Hematopoietic multipotent progenitor cell treated with erythropoietin and hydrocortisone succinate and interleukin-3 and kit ligand, for 4 days (in vitro differentiated cells): ENCODE measurements around the gene CCL24.
"Not testable (repeated sequence)": the region's sequence is repeated elsewhere in the genome, so short reads cannot be mapped to it uniquely, and the experiment has no call there.

Source experiments
- DNase-seq: peaks from one replicate; pipeline ENCODE4 v3.0.0-alpha.2; 2015

Gene CCL24, protein sequence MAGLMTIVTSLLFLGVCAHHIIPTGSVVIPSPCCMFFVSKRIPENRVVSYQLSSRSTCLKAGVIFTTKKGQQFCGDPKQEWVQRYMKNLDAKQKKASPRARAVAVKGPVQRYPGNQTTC

DNA sequence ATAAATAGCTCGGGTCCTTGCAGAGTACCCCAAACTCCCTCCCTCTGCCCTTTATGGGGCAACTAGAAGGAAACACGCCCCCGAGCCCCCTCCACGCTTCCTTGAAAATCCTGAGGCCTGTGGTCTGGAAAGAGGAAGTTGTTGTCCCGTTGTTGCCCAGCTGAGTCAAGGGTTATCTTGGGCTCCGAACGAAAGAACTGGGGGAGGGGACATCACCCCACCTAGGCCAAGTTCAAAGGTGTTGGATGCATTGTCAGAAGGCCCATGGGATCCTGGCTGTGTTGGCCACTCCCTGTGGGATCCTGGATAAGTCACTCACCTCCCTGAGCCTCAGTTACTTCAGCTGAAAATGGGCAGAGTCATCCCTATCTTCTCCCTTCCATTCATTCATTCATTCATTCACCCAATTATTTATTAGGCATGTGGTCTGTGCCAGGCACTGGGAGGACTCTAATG lies at the start of gene CCL24:
Gene CCL24 (minus strand): TSS at position 26 of the 456 bp plus-strand sequence. CDS start 91 bp downstream, outside the sequence.
- peak; percentile 58 for DNase-seq

DNA sequence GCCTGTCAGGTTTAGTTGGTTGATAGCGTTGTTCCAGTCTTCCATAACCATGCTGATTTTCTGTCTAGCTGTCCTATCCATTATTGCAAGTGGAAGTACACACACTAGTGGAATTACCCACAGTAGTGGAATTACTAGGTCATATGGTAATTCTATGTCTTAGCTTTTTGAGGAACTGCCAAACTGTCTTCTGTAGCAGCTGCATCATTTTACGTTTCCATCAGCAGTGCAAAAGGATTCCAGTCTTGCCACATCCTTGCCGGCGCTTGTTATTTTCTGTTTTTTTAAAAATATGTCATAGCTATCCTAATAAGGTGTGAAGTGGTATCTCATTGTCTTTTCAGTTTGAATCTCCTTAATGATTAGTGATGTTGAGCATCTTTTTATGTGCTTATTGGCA lies 48.0 kb upstream of the CCL24 start:
- DNase-seq, result peak; percentile 20

DNA sequence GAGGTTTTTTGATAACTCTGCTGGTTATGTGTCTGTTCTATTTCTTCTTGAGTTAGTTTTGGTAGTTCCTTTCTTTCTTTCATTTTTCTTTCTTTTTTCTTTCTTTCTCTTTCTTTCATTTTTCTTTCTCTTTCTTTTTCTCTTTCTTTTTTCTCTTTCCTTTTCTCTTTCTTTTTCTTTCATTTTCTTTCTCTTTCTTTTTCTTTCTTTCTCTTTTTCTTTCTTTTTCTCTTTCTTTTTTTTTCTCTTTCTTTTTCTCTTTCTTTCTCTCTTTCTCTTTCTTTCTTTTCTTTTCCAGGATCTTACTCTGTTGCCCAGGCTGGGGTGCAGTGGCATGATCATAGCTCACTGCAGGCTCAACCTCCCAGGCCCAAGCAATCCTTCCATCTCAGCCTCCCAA lies 44.8 kb upstream of the CCL24 start:
- no peak for DNase-seq

DNA sequence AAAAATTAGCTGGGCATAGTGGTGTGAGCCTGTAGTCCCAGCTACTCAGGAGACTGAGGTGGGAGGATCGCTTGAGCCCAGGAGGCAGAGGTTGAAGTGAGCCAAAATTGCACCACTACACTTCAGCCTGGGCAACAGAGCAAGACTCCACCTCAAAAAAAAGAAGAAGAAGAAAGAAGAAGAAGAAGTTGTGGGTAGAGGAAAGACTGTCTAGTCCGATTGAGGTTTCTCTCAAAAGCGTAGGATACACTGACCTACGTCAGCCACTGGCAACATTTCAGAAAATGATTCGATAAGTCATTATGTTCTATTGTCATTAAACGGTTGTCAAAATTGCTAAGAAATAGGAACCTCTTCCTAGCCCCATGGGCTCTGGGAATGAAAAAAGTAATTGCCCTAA lies 42.9 kb upstream of the CCL24 start:
- DNase-seq, result peak; percentile 76

DNA sequence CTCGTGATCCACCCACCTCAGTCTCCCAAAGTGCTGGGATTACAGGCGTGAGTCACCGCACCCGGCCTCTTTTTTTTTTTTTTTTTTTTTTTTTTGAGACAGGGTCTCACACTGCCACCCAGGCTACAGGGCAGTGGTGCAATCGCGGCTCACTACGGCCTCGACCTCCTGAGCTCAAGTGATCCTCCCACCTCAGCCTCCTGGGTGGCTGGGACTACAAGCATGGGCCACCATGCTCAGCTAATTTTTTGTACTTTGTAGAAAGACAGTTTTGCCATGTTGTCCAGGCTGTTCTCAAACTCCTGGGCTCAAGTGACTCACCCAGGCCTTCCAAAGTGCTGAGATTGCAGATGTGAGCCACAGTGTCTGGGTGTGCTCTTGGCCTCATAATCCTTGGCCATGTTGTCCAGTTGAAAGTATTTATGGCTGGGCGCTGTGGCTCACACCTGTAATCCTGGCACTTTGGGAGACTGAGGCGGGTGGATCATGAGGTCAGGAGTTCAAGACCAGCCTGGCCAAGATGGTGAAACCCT lies 41.3 kb upstream of the CCL24 start:
- DNase-seq, result not testable (repeated sequence)

DNA sequence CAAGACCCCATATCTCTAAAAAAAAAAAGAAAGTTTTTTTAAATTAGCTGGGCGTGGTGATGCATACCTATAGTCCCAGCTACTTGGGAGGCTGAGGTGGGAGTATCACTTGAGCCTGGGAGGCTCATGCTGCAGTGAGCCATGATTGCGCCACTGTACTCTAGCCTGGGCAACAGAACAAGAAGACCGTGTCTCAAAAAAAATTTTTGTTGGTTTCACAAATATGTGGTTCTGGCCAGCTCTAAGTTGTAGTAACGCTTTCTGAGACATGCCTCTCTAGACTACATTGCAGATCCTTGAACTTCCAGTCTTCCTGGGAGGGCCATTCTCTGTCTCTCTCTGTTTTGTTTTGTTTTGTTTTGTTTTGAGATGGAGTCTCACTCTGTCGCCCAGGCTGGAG lies 40.6 kb upstream of the CCL24 start:
- DNase-seq, result no peak

DNA sequence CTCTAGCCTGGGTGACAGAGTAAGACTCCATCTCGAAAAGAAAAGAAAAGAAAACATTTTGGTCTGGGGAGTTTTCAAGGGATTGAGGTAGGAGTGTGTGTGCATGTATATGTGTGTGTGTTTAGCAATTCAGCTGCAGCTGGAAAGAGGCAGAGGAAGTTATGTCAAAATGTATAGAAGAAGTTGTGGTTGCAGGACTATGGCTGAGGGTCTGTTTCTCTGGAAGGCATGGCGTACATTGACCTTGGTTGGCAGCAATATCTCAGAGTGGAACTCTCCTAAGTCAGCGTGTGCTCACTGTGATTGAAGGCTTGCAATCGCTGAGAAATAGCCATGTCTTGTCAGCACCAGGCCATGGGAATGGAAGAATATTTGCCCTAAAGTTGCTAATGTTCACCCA lies 36.6 kb upstream of the CCL24 start:
- DNase-seq, result peak; percentile 74

DNA sequence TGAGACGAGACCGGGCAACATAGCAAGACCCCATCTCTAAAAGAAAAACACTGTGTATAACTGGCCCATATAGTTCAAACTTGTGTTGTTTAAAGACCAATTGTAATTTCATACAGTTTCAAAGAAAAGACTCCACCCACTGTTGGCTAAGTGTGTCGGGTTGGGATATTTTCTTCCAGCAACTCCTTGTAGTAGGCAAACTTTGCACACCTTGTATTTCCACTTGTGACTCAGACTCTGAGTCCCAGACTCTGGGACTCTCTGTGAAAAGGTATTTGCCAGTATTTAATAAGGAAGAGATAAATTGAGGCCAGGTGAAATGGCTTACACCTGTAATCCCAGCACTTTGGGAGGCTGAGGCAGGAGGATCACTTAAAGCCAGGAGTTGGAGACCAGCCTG lies 36.0 kb upstream of the CCL24 start:
- no peak for DNase-seq

DNA sequence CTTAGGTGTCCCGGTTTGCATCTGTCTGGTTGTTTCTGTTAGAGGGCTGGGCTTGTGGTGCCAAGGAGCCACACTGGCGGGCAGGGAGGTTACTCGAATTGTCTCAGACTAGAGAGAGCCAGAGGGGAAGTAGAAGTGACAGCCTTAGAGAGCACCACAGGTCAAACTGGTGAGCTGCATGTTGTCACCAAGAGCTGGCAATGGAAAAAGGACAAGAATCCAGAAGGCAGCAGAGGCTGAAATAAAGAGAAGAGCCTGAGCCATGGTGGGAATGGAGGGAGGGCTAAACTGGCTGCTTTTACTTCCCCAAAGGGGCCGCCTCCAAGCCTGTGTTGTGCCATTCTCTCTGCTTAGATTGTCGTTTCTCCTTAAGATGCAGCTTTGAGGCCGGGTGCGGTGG lies 34.1 kb upstream of the CCL24 start:
- peak; percentile 32 for DNase-seq

DNA sequence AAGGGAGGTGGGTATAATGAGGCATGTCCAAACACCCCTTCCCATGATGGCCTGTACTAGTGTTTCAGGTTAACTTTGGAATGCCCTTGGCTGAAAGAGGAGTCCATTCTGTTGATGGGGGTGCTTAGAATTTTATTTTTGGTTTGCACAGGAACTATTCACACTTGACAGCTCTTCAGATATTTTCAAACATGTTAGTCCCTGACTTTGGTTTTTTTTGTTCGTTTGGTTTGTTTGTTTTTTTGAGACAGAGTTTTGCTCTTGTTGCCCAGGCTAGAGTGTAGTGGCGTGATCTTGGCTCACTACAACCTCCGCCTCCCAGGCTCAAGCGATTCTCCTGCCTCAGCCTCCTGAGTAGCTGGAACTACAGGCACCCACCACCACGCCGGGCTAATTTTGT lies 31.5 kb upstream of the CCL24 start:
- DNase-seq, result not testable (repeated sequence)

DNA sequence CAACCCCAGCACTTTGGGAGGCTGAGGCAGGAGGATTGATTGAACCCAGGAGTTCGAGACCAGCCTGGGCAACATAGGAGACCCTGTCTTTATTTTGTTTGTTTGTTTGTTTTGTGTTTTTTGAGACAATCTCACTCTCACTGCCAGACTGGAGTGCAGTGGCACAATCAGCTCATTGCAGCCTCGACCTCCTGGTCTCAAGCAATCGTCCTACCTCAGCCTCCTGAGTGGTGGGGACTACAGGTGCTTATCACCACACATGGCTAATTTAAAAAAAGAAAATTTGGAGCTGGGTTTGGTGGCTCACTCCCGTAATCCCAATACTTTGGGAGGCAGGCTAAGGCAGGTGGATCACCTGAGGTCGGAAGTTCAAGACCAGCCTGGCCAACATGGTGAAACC lies 30.6 kb upstream of the CCL24 start:
- DNase-seq, result no peak

DNA sequence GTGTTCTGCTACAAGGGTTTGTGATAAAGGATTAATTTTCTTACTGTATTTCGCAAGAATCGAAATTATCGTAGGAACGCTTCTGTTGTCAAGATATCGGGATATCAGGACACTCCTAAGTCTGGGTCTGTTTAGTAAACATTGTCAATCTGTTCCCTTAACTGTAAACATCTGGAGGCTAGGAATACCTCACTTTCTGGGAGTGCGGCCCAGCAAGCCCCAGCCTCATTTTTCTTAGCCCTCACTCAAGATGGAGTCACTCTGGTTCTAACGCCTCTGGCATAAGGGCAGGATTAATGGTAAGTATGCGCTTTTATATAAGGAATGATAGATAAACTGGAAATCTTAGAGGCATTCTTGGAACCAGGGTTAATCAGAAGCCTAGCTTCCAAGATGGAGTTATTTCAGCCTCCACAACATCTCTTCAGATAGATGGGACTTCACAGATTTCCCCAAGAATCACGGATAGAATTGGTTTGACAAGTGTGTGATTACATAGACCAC lies 30.1 kb upstream of the CCL24 start:
- no peak for DNase-seq

DNA sequence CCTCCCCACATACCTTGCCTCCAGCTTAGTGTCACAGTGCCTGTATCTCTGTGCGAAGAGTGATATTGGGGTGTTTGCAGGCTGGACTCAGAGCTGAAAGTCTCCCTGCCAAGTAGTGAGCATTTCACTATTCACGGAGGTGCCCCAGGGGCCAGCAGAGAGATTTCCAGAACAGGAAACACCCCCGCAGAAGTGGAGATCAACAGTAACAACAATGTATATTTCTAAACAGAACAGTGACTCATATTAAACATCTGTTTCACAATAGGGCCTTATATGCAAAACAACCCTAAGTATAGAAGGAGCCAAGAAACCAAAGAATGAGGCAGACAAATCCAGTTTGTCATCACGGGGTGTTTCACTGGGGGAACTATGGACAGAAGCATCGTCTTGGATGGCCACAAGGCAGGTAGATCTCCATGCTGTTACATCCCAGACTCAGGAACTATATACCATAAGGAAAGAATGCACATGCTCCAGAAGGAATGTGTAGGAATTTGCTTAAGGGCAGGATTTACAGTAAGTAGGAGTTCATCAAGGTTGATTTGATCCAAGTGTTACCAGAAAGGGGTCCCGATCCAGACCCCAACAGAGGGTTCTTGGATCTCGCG lies 29.3 kb upstream of the CCL24 start:
- peak; percentile 69 for DNase-seq

DNA sequence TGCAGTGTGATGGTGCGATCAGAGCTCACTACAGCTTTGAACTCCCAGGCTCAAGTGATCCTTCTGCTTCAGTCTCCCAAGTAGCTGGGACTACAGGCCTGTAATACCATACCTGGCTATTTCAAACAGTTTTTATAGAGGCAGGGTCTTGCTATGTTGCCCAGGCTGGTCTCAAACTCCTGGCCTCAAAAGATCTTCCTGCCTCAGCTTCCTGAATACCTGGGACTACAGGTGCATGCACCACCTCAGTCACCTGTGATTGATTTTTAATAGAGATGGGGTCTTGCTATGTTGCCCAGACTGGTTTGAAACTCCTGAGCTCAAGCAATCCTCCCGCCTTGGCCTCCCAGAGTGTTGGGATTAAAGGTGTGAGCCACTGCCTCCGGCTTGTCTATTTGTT lies 26.4 kb upstream of the CCL24 start:
- DNase-seq, result no peak

DNA sequence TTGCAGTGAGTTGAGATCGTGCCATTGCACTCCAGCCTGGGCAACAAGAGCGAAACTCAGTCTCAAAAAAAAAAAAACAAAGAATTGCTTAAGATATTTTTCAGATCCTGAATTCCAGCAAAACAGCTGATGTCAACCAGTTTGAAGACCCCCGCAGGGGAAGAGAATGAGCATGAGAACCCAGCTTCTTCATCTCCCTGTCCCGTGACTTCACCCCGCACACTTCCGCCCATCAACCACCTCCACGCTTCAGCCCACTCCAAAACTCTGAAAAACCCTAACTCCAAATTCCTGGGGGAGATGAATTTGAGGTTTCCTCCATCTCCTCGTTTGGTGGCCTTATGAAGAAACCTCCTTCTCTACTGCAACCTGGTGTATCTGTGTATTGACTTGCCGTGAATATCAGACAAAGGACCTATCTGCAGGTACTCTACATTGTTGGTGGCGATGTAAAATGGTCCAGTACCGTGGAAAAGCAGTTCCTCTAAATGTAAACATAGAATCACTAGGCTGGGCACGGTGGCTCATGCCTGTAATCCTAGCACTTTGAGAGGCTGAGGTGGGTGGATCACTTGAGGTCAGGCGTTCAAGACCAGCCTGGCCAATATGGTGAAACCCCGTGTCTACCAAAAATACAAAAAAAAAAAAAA lies 24.8 kb upstream of the CCL24 start:
- not testable (repeated sequence) for DNase-seq

DNA sequence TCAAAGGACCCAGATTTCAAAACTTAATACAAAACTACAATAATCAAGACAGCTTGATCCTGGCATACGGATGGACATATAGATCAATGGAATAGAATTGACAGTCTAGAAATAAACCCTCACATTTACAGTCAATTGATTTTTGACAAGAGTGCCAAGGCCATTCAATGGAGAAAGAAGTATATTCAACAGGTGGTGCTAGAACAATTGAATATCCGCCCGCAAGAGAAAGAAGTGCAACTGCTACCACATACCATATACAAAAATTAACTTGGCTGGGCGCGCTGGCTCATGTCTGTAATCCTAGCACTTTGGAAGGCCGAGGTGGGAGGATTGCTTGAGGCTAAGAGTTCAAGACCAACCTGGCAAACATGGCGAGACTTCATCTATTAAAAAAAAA lies 23.2 kb upstream of the CCL24 start:
- no peak for DNase-seq

DNA sequence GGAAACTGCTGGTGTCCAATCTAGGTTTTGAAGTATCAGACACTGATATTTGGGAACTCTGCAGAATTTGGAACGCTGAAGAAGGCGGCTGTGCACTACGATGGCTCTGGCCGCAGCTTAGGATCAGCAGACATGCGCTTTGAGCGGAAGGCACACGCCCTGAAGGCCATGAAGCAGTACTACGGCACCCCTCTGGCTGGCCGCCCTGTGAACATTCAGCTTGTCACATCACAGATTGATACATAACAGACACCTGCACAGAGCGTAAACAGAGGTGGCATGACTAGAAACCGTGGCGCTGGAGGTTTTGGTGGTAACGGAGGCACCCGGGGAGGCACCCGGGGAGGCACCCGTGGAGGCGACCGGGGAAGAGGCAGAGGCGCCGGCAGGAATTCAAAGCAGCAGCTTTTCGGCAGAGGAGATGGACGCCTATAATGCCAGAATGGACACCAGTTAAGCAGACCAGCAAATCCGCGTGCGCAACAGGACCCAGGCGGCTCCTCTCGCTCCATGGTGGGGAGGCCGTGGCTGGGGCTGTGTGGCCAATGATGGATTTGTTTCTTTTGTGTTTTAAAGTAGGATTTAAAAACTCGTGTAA lies 22.2 kb upstream of the CCL24 start:
- no peak for DNase-seq

DNA sequence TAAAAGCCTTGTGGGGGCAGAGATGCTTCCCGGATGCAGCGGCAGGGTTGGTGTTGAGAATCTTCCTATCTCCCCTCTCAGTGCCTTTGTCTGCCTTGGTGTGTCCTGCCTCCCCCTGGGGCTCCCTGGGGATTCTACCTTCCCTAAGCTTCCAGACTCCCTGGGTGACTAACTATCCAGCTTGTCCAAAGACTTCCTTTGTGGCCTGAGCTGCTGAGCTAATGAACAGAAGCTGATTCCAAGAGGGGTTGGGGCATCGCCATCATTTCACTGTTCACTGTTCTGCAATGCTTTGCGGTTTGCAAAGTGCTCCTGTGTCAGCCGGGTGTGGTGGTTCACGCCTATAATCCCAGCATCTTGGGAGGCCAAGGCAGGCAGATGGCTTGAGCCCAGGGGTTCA lies 20.1 kb upstream of the CCL24 start:
- not testable (repeated sequence) for DNase-seq

DNA sequence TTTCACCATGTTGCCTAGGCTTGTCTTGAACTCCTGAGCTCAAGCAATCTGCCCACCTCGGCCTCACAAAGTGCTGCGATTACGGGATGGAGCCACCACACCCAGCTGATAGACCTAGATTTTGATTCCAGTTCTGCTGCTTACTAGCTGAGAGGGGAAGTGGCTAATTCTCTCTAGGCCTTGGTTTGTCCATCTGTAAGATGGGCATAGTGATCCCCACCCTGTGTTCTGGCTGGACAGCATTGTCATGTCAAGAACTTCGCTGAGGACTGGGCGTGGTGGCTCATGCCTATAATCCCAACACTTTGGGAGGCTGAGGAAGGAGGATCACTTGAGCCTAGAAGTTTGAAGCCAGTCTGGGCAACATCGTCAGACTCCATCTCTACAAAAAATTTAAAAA lies 17.4 kb upstream of the CCL24 start:
- DNase-seq, result no peak

DNA sequence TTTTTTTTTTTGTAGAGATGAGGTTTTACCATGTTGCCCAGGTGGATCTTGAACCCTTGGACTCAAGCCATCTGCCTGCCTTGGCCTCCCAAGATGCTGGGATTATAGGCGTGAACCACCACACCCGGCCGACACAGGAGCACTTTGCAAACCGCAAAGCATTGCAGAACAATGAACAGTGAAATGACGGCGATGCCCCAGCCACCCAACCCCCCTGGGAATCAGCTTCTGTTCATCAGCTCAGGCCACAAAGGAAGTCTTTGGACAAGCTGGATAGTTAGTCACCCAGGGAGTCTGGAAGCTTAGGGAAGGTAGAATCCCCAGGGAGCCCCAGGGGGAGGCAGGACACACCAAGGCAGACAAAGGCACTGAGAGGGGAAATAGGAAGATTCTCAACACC lies 16.1 kb upstream of the CCL24 start:
- DNase-seq, result not testable (repeated sequence)

DNA sequence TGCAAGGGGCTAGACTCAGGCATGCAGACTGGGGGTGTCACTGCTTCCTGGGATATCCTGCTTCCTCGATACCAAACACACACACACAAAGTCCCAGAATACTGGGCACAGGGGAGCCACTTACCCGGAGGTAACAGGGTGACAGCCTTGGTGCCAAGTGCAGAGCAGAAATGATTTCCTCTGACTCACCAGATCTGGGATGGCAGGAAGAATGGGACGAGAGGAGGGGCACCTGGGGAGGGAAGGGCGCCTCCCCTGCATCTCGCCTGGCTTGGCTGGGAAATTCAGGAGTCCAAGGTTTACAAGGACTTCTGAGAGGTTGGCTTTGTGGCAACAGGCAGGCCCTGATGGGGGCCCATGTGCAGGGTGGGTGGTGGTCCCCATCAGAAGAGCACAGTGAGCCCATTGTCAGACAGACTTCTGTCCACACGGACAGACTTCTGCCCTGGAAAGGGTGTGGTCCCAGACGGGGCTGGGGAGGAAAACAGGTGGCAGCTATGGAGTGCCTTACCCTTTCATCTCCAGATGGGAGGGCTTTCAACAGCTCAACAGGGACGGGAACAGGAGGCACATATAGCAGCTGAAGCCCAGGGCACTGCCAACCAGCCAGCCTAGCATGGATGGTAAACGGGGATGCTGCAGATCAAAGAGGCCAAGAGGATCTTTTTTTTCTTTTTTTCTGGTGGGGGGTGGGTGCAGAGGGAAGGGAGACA lies 9.7 kb upstream of the CCL24 start:
- no peak for DNase-seq

DNA sequence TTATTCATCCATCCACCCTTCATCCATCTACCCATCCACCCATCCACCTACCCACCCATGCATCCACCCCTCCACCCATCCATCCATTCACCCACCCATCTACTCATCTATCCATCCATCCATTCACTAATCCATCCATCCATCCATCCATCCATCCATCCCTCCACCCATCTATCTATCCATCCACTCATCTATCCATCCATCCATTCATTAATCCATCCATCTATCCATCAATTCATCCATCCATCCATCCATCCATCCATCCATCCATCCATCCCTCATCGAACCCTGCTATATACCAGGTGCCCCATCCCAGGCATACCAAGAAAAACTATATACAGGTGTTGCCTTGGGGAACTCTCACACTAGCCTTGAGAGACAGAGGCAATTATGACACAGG lies 7.1 kb upstream of the CCL24 start:
- DNase-seq, result no peak

DNA sequence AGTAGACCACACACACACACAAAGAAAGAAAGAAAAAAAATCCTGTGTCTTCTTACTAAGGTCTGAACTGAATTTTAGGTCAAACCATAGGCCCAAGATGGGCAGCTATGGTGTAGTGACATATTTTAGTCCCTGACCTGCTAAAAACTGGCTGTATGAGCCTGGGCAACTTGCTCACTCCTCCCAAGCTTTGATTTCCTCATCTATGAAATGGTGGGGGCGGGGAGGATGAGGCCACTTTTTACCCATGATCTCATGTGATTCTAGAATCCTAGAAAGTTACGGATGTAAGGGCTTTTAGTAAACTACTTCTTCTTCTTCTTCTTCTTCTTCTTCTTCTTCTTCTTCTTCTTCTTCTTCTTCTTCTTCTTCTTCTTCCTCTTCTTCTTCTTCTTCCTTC lies 6.1 kb upstream of the CCL24 start:
- DNase-seq, result no peak
